KMS-11 (cell line): Measurements from ENCODE around the gene LRRC51.
"Not testable (repeated sequence)": the region's sequence is repeated elsewhere in the genome, so short reads cannot be mapped to it uniquely, and the experiment has no call there.

ENCODE experiments used
- H2AFZ ChIP-seq: fragments of 200-600 bp; sonication (generic); 2 replicates; pipeline ENCODE4 v1.6.1; 2016; ENCODE audit warnings: antibody characterized with exemption, mixed run types, low read depth
- H3K27ac ChIP-seq: fragments of 200-600 bp; sonication (generic); 2 replicates; pipeline ENCODE4 v1.6.1; 2016; ENCODE audit warnings: mild to moderate bottlenecking, mixed run types
- H3K27me3 ChIP-seq: fragments of 200-600 bp; sonication (generic); 2 replicates; pipeline ENCODE4 v1.6.1; 2017; ENCODE audit warnings: mild to moderate bottlenecking, low read depth, mixed run types, moderate library complexity; ENCODE audit not compliant: insufficient read depth
- H3K36me3 ChIP-seq: fragments of 200-600 bp; sonication (generic); 2 replicates; pipeline ENCODE4 v1.6.1; 2017; ENCODE audit warnings: mild to moderate bottlenecking, mixed run types; ENCODE audit not compliant: insufficient read depth
- H3K4me1 ChIP-seq: fragments of 200-600 bp; sonication (generic); 2 replicates; pipeline ENCODE4 v1.6.1; 2016; ENCODE audit warnings: mild to moderate bottlenecking, low read depth, mixed run types; ENCODE audit not compliant: poor library complexity, severe bottlenecking
- H3K4me2 ChIP-seq: fragments of 200-600 bp; sonication (generic); 2 replicates; pipeline ENCODE4 v1.7.0; 2016; ENCODE audit warnings: mild to moderate bottlenecking, mixed run types
- H3K4me3 ChIP-seq: fragments of 200-600 bp; sonication (generic); IDR thresholded peaks from 2 replicates; pipeline ENCODE4 v1.6.1; 2017; ENCODE audit warnings: low read depth, low read length, mixed read lengths; ENCODE audit not compliant: insufficient read depth
- H3K79me2 ChIP-seq: fragments of 200-600 bp; sonication (generic); 2 replicates; pipeline ENCODE4 v1.6.1; 2016; ENCODE audit warnings: low read depth, mixed run types; ENCODE audit not compliant: insufficient read depth
- H3K9ac ChIP-seq: fragments of 200-600 bp; sonication (generic); 2 replicates; pipeline ENCODE4 v1.6.1; 2016; ENCODE audit warnings: mild to moderate bottlenecking, mixed run types
- H4K20me1 ChIP-seq: fragments of 200-600 bp; sonication (generic); 2 replicates; pipeline ENCODE4 v1.6.1; 2016; ENCODE audit warnings: mild to moderate bottlenecking, mixed run types; ENCODE audit not compliant: insufficient read depth
- TF ChIP-seq, protein P1 (sequence below): fragments of 200-600 bp; sonication (generic); conservative IDR thresholded peaks from 2 replicates; pipeline ENCODE4 v1.6.1; 2017; ENCODE audit warnings: low read depth, mild to moderate bottlenecking, antibody characterized with exemption, low read length, moderate library complexity, mixed read lengths

The LRRC51 gene

DNA sequence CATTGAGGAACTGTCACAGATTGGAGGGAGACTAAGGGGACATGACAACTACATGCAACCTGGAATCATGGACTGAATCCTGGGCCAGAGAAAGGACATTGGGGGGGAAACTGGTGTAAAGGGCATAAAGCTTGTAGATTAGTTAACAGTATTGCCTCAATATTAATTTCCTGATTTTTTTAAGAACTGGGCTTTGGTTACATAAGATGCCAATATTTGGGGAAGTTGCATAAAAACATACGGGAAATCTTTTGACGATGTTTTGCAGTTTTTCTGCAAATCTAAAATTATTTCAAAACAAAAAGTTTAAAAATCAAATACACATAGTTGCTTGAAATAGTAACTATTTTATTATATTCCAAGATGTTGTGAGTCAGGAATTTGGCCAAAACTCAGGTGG, 52.0 kb downstream of the LRRC51 start:
- no peaks in the 10 kb centered on the region for H4K20me1 ChIP-seq
- no peak overlapping the region for H3K4me3 ChIP-seq
- H3K4me2 ChIP-seq = no peak overlapping the region
- no peak overlapping the region for H3K27ac ChIP-seq
- H3K27me3 ChIP-seq = no peaks in the 10 kb centered on the region
- no peaks in the 10 kb centered on the region for H3K4me1 ChIP-seq
- H3K36me3 ChIP-seq = no peaks in the 10 kb centered on the region
- H3K9ac ChIP-seq = no peak overlapping the region
- no peaks in the 10 kb centered on the region for H3K79me2 ChIP-seq
- TF ChIP-seq, protein P1, sequence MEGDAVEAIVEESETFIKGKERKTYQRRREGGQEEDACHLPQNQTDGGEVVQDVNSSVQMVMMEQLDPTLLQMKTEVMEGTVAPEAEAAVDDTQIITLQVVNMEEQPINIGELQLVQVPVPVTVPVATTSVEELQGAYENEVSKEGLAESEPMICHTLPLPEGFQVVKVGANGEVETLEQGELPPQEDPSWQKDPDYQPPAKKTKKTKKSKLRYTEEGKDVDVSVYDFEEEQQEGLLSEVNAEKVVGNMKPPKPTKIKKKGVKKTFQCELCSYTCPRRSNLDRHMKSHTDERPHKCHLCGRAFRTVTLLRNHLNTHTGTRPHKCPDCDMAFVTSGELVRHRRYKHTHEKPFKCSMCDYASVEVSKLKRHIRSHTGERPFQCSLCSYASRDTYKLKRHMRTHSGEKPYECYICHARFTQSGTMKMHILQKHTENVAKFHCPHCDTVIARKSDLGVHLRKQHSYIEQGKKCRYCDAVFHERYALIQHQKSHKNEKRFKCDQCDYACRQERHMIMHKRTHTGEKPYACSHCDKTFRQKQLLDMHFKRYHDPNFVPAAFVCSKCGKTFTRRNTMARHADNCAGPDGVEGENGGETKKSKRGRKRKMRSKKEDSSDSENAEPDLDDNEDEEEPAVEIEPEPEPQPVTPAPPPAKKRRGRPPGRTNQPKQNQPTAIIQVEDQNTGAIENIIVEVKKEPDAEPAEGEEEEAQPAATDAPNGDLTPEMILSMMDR = no peak
- H2AFZ ChIP-seq = no peak overlapping the region

- not testable (repeated sequence) for H4K20me1 ChIP-seq, H3K4me1 ChIP-seq, H3K36me3 ChIP-seq, H3K27me3 ChIP-seq, H3K4me3 ChIP-seq, H2AFZ ChIP-seq, H3K4me2 ChIP-seq, H3K9ac ChIP-seq, H3K27ac ChIP-seq, H3K79me2 ChIP-seq
Measured at GRCh38 chr11:72135473-72135872, 54.8 kb downstream of the LRRC51 start, which contains the start of gene FOLR3. Gene FOLR3 (plus strand): TSS chr11:72135725. CDS start chr11:72135953, 228 bp downstream.

DNA sequence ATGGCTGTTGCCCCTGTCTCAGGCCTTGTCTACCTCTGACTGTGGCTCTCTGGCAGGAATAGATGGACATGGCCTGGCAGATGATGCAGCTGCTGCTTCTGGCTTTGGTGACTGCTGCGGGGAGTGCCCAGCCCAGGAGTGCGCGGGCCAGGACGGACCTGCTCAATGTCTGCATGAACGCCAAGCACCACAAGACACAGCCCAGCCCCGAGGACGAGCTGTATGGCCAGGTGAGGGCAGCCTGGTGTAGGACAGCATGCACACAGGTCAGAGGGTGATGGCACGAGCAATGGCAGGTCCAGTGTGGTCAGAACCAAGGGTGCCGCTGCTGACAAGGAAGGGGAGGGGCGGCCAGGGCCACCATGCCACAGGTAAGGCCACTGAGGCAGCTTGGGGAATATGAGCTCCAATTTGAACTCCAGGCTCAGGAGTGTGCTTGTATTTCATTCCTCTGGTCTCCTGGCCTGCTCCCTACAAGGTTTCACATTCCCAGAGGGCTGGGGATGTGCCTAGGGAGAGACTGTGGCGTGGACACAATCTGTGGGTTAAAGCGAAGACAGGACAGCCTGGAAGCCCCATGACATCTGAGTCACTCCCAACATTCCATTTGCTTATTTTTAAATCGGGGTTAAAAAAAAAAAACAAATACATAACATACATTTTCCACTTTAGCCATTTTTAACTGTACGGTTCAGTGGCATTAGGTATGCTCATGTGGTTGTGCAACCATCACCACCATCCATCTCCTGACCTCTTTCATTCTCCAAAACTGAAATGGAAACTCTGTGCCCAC, 55.4 kb downstream of the LRRC51 start:
- Histone ChIP-seq H3K36me3 (no peaks in the 10 kb centered on the region), H3K4me3 (no peak overlapping the region), H3K27ac (no peak overlapping the region), H4K20me1 (no peaks in the 10 kb centered on the region), H3K9ac (no peak overlapping the region), H3K4me2 (no peak overlapping the region), H2AFZ (no peak overlapping the region), H3K79me2 (no peaks in the 10 kb centered on the region), H3K4me1 (no peaks in the 10 kb centered on the region), H3K27me3 (no peaks in the 10 kb centered on the region)
- TF ChIP-seq, protein P1 = no peak

- Histone ChIP-seq H3K9ac (no peak overlapping the region), H3K36me3 (no peaks in the 10 kb centered on the region), H3K27ac (no peak overlapping the region), H3K4me2 (no peak overlapping the region), H2AFZ (no peak overlapping the region), H3K4me1 (no peaks in the 10 kb centered on the region), H3K79me2 (no peaks in the 10 kb centered on the region), H4K20me1 (no peaks in the 10 kb centered on the region), H3K4me3 (no peak overlapping the region), H3K27me3 (no peaks in the 10 kb centered on the region)
- TF ChIP-seq, protein P1 = no peak
Measured at GRCh38 chr11:72136684-72137262, 56.1 kb downstream of the LRRC51 start.
